ENCODE data around the gene ARHGEF11.

Gene ARHGEF11

DNA sequence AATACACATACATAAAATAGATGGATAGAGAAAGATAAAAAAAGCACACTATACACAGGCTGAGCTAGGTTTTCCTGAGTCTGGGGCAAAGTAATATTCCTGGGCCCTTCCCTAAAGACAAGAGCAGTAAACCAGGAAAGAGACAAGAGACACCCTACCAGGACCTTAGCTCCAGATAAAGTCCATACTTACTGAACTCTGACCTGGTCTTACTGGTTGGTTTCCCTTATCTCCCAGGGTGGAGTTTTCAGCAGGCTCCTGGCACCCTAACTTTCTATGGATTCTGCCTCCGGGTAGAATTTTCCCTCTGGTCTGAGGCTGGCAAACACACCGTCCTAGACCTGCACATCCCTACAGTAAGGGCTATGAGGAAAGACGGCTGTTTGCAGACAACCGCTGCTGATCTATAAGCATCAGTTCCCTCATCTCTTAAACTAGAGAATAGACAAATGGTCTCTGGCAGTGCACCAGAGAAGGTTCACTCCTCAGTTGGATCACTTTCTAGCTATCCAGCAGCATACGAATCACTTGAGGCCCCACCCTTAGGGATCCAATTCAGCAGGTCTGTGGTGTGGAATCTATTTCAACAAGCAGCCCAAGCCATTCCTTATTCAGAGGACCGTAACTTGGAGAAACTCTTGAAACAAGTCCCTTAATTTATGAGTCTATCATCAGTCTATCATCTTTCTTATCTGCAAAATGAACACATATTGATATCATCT lies 52.0 kb downstream of the ARHGEF11 start:
- ChIA-PET CTCF (no interaction called here), POLR2A (ENCODE audit: low non-redundant PET) (no interaction called here)
- no peak overlapping the region for H3K27ac ChIP-seq
- no peak for DNase-seq (ENCODE audit: low spot score)
- TF ChIP-seq, protein P1, sequence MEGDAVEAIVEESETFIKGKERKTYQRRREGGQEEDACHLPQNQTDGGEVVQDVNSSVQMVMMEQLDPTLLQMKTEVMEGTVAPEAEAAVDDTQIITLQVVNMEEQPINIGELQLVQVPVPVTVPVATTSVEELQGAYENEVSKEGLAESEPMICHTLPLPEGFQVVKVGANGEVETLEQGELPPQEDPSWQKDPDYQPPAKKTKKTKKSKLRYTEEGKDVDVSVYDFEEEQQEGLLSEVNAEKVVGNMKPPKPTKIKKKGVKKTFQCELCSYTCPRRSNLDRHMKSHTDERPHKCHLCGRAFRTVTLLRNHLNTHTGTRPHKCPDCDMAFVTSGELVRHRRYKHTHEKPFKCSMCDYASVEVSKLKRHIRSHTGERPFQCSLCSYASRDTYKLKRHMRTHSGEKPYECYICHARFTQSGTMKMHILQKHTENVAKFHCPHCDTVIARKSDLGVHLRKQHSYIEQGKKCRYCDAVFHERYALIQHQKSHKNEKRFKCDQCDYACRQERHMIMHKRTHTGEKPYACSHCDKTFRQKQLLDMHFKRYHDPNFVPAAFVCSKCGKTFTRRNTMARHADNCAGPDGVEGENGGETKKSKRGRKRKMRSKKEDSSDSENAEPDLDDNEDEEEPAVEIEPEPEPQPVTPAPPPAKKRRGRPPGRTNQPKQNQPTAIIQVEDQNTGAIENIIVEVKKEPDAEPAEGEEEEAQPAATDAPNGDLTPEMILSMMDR (conservative IDR thresholded peaks at IDR 0.05; ENCODE audit: low read depth) = no peak

DNA sequence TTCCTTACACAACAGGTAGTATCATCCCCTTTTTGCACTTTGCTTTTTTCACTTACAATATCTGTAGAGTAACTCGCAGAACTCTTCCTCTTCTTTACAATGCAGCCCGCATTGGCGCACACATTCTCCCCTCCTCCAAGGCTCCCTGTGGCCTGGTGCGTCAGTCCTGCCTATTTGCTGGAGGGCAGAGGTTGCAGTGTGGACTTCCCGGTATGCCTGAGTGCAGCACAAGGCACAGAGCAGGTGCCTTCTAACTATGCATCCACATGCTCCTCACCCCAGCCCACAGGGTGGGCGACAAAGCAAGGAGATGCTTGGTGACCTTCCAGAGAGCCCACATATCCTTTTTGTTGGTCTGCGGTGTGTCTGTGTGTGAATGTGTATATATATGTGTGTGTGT lies 53.3 kb downstream of the ARHGEF11 start:
- DNase-seq (ENCODE audit: low spot score) = no peak
- TF ChIP-seq, protein P1 (conservative IDR thresholded peaks at IDR 0.05; ENCODE audit: low read depth) = no peak
- H3K27ac ChIP-seq = no peak overlapping the region
- CTCF ChIA-PET = no interaction called here
- POLR2A ChIA-PET (ENCODE audit: low non-redundant PET) = no interaction called here

DNA sequence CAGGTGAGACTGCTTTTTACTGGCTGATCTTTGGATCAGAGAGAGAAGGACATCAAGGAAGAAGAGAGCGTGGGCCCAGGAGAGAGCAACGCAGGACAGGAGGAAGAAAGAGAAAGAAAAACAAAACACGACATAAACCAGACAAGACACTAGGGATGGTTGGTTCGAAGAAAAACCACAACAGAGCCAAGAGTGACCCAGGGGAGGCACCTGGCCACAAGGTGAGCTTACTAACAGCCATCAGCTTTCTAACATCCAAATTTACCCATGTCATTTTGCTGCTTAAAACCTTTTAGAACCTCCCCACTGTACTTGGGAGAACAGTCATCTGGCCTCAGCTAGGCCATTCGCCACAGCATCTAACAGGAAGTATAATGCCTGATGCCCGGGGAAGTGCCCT lies 57.8 kb downstream of the ARHGEF11 start:
- no peak overlapping the region for H3K27ac ChIP-seq
- DNase-seq (ENCODE audit: low spot score) = no peak
- CTCF ChIA-PET = no interaction called here
- TF ChIP-seq, protein P1 (conservative IDR thresholded peaks at IDR 0.05; ENCODE audit: low read depth) = no peak
- POLR2A ChIA-PET (ENCODE audit: low non-redundant PET) = no interaction called here

DNA sequence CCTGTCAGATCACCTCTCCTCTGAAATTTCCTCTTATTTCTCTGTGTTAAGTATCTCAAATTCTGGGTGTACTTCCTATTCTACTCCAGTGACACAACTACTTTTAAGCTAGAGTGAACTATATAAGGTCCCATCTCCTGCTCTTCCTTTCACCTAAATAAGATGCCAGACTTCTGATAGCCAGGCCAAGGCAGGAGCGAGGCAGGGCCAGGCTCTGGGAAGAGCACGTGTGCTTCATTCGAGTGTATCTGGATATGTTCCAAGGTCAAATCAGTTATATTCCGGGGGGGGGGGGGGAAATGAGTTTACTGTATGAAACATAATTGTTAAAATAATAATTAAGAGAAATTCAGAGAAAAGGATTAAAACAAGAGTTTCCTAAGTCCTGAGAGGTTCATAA lies 65.0 kb downstream of the ARHGEF11 start:
- TF ChIP-seq, protein P1 (conservative IDR thresholded peaks at IDR 0.05; ENCODE audit: low read depth) = no peak
- POLR2A ChIA-PET (ENCODE audit: low non-redundant PET) = no interaction called here
- CTCF ChIA-PET = interaction anchor here (0.6 kb wide), 2 partner anchors 90 to 379 kb away, joined by 3 to 4 read pairs; no protein-coding TSS in a partner anchor
- H3K27ac ChIP-seq = no peak overlapping the region
- no peak for DNase-seq (ENCODE audit: low spot score)

DNA sequence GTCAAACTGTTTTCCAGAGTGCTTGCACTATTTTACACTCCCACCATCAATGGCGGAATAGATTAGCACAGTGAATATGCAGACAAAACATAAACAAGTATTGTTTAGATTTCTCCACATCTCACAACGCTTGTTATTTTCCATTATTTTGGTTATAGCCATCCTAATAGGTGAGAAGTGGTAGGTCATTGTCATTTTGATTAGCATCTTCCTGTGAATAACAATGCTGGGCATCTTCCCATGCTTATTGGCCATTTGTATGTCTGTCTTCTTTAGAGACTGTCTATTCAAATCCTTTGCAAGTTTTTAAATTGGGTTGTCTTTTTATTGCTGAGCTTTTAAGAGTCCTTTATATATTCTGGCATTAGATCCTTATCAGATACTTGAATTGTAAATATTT lies 70.5 kb downstream of the ARHGEF11 start:
- TF ChIP-seq, protein P1 (conservative IDR thresholded peaks at IDR 0.05; ENCODE audit: low read depth) = no peak
- POLR2A ChIA-PET (ENCODE audit: low non-redundant PET) = no interaction called here
- H3K27ac ChIP-seq = no peak overlapping the region
- no peak for DNase-seq (ENCODE audit: low spot score)
- CTCF ChIA-PET = no interaction called here

DNA sequence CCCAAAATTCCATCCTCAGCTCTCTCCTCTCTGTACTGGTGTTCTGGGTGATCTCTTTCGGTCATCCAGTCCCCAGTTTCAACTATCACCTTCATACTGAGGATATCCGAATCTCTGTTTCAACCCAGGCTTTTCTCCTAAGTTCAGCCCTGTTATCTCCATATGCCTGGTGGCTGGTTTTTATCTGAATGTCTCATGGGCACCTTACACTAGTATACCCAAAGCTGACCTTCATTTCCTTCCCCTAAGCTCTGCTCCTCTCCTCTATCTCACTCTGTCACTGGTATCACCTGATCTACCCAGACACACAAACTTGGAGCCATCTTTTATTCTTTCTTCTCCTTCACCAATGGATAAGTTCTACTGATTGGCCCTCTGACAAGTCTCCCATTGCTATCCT lies 72.1 kb downstream of the ARHGEF11 start:
- ChIA-PET POLR2A (ENCODE audit: low non-redundant PET) (no interaction called here), CTCF (no interaction called here)
- H3K27ac ChIP-seq = no peak overlapping the region
- no peak for DNase-seq (ENCODE audit: low spot score)
- TF ChIP-seq, protein P1 (conservative IDR thresholded peaks at IDR 0.05; ENCODE audit: low read depth) = no peak
